Caco-2 (cell line): Measurements from ENCODE around the gene TLE2. TPM values are rescaled to one million over a fixed set of nuclear protein-coding genes. Genes with fewer than 3 reads are reported as not detected.
"Not testable (repeated sequence)": the region's sequence is repeated elsewhere in the genome, so short reads cannot be mapped to it uniquely, and the experiment has no call there.

Experiments used
- BruUV-seq: library from RNA; stranded (reverse); fragments of 400-500 nt; replicated peaks from 2 replicates; lab custom pipeline; 2021; lab: Mats Ljungman, UMichigan
- CTCF ChIA-PET: fragments of 300-600 bp; sonication (Branson Sonifier 250); formaldehyde crosslinking; loops from one replicate; lab custom pipeline; 2022; ENCODE audit warnings: antibody characterized with exemption; lab: Charles Lee
- POLR2A ChIA-PET: fragments of 300-600 bp; sonication (Branson Sonifier 250); formaldehyde crosslinking; loops from one replicate; lab custom pipeline; 2022; ENCODE audit warnings: antibody characterized with exemption; lab: Charles Lee
- DNase-seq, 2 experiments: peaks; one replicate each; pipeline versions ENCODE4 v3.0.0 to v3.0.0-alpha.2; 2020 to 2022
- H3K27me3 ChIP-seq: replicated peaks from 2 replicates; pipeline ENCODE4 v1.6.0; 2011; ENCODE audit warnings: low read length; ENCODE audit not compliant: control insufficient read depth, insufficient read depth
- H3K36me3 ChIP-seq: 2 replicates; pipeline ENCODE4 v1.5.1; 2011; ENCODE audit warnings: low read length; ENCODE audit not compliant: control insufficient read depth, insufficient read depth
- H3K4me1 ChIP-seq: fragments of 250-450 bp; sonication (Bioruptor Pico); 2 replicates; pipeline ENCODE4 v1.5.1; 2020; ENCODE audit warnings: mild to moderate bottlenecking
- H3K4me3 ChIP-seq: 2 replicates; pipeline ENCODE4 v1.5.1; 2011; ENCODE audit warnings: low read depth, mild to moderate bottlenecking, control low read depth, low read length
- H3K9me3 ChIP-seq: fragments of 250-450 bp; sonication (Bioruptor Pico); 2 replicates; pipeline ENCODE4 v1.5.1; 2020; ENCODE audit warnings: mild to moderate bottlenecking, moderate library complexity
- H3K27ac Mint-ChIP-seq: one replicate; pipeline ENCODE4 v1.8.0; 2022; ENCODE audit warnings: mixed read lengths; ENCODE audit not compliant: unreplicated experiment
- H3K27me3 Mint-ChIP-seq: one replicate; pipeline ENCODE4 v1.8.0; 2022; ENCODE audit warnings: mixed read lengths; ENCODE audit not compliant: insufficient read depth, unreplicated experiment
- H3K36me3 Mint-ChIP-seq: one replicate; pipeline ENCODE4 v1.8.0; 2022; ENCODE audit warnings: mild to moderate bottlenecking, mixed read lengths; ENCODE audit not compliant: insufficient read depth, unreplicated experiment
- H3K4me1 Mint-ChIP-seq: one replicate; pipeline ENCODE4 v1.8.0; 2022; ENCODE audit warnings: low read depth, mixed read lengths; ENCODE audit not compliant: unreplicated experiment
- H3K4me3 Mint-ChIP-seq: one replicate; pipeline ENCODE4 v1.8.0; 2022; ENCODE audit warnings: mild to moderate bottlenecking, moderate library complexity, mixed read lengths; ENCODE audit not compliant: unreplicated experiment
- H3K9me3 Mint-ChIP-seq: one replicate; pipeline ENCODE4 v1.8.0; 2022; ENCODE audit warnings: mixed read lengths; ENCODE audit not compliant: unreplicated experiment
- CTCF ChIP-seq, 2 experiments: fragments of 200-600 bp in 1 of 2; IDR thresholded peaks; 1 replicate in 1 of 2; 2 replicates in 1 of 2; pipeline versions ENCODE4 v1.5.1 to v1.8.0; 2011 to 2022; ENCODE audit warnings: antibody characterized with exemption in 1 of 2, control low read depth in 1 of 2, inconsistent platforms in 1 of 2, low read depth in 1 of 2, low read length in 1 of 2, mild to moderate bottlenecking in 1 of 2, moderate library complexity in 1 of 2; ENCODE audit not compliant: insufficient read depth in 1 of 2, severe bottlenecking in 1 of 2, unreplicated experiment in 1 of 2
- intact Hi-C: fragments of 100-400 bp; cut with micrococcal nuclease; formaldehyde crosslinking; loops from one replicate; pipeline ENCODE4 v1.10.0; 2022; ENCODE audit not compliant: unreplicated experiment
- total RNA-seq: library from RNA; stranded (reverse); gene quantifications from 2 replicates; pipeline ENCODE4 v1.2.3, GENCODE V29; 2022

Gene TLE2
- total RNA-seq, 1 experiment from 2014 or later: 31.3 TPM

GRCh38 chr19:2964874-2965273 lies 64.2 kb downstream of the TLE2 start:
- Histone ChIP-seq H3K9me3 (no peaks in the 10 kb centered on the region), H3K36me3 (no peaks in the 10 kb centered on the region), H3K4me3 (no peak overlapping the region), H3K4me1 (no peaks in the 10 kb centered on the region), H3K27me3 (no peaks in the 10 kb centered on the region)
- intact Hi-C loops: loop anchor here (5.0 kb wide), 2 partner anchors 142 to 162 kb away; no protein-coding TSS in a partner anchor
- TF ChIP-seq CTCF (IDR thresholded peaks at IDR 0.05; ENCODE audit: insufficient read depth in 1 of 2, low read depth in 1 of 2, low read length in 1 of 2, severe bottlenecking in 1 of 2, unreplicated experiment in 1 of 2): no peak
- H3K36me3 Mint-ChIP-seq: peaks cover 6% of the 10 kb centered on the region
- ChIA-PET CTCF (interaction anchor here (0.6 kb wide), 1 partner anchor 425 kb away, joined by 9 read pairs; no protein-coding TSS in a partner anchor), POLR2A (interaction anchor here (0.5 kb wide), 1 partner anchor 463 kb away, joined by 3 read pairs; no protein-coding TSS in a partner anchor)
- no peak for DNase-seq
- no TSS peak for BruUV-seq
- no peaks in the 10 kb centered on the region for H3K9me3 Mint-ChIP-seq
- H3K4me3 Mint-ChIP-seq: no peak overlapping the region
- H3K4me1 Mint-ChIP-seq: no peaks in the 10 kb centered on the region
- no peak overlapping the region for H3K27ac Mint-ChIP-seq
- H3K27me3 Mint-ChIP-seq: no peaks in the 10 kb centered on the region

DNA sequence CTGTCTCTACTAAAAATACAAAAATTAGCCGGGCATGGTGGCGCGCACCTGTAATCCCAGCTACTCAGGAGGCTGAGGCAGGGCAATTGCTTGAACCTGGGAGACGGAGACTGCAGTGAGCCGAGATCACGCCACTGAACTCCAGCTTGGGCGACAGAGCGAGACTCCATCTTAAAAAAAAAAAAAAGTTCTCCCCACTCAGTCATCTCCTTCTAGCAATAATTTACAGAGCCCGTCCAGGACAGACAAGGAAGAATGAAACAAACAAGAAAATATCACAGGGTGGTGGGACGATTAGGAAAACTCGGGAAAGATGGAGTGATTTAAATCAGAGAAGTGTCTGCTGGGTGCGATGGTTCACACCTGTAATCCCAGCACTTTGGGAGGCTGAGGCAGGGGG lies 65.4 kb downstream of the TLE2 start:
- not testable (repeated sequence) for BruUV-seq, H3K36me3 ChIP-seq, H3K4me3 Mint-ChIP-seq, DNase-seq, H3K9me3 Mint-ChIP-seq, H3K4me3 ChIP-seq, H3K9me3 ChIP-seq, H3K27me3 ChIP-seq, H3K4me1 ChIP-seq, H3K4me1 Mint-ChIP-seq, H3K27ac Mint-ChIP-seq, H3K27me3 Mint-ChIP-seq, H3K36me3 Mint-ChIP-seq
- intact Hi-C loops: loop anchor here (2.0 to 5.0 kb wide), 3 partner anchors 65 to 164 kb away; partner anchors contain the start of gene TLE2
- POLR2A ChIA-PET: interaction anchor here (0.6 kb wide), 2 partner anchors 79 to 124 kb away, joined by 4 to 6 read pairs; no protein-coding TSS in a partner anchor
- CTCF ChIA-PET: interaction anchor here (1.0 to 1.1 kb wide), 2 partner anchors 13 to 165 kb away, joined by 3 to 4 read pairs; partner anchors contain the start of gene TLE6

GRCh38 chr19:2963122-2963521 lies 66.0 kb downstream of the TLE2 start:
- TF ChIP-seq CTCF (IDR thresholded peaks at IDR 0.05; ENCODE audit: insufficient read depth in 1 of 2, low read depth in 1 of 2, low read length in 1 of 2, severe bottlenecking in 1 of 2, unreplicated experiment in 1 of 2): no peak
- no peaks in the 10 kb centered on the region for H3K9me3 ChIP-seq
- CTCF ChIA-PET: interaction anchor here (0.6 to 1.1 kb wide), 4 partner anchors 14 to 1484 kb away, joined by 3 to 11 read pairs (median 4); partner anchors contain the start of genes C19orf25 and TLE6
- no peak overlapping the region for H3K4me3 ChIP-seq
- BruUV-seq: no TSS peak
- Mint-ChIP-seq H3K36me3 (peaks cover 6% of the 10 kb centered on the region), H3K9me3 (no peaks in the 10 kb centered on the region), H3K4me1 (peaks cover 7% of the 10 kb centered on the region), H3K27me3 (no peaks in the 10 kb centered on the region), H3K4me3 (no peak overlapping the region), H3K27ac (no peak overlapping the region)
- no peaks in the 10 kb centered on the region for H3K27me3 ChIP-seq
- no peak for DNase-seq
- POLR2A ChIA-PET: interaction anchor here (0.6 kb wide), 2 partner anchors 80 to 125 kb away, joined by 4 to 6 read pairs; no protein-coding TSS in a partner anchor
- H3K4me1 ChIP-seq: no peaks in the 10 kb centered on the region
- H3K36me3 ChIP-seq: no peaks in the 10 kb centered on the region
- intact Hi-C loops: loop anchor here (2.0 to 5.0 kb wide), 3 partner anchors 66 to 164 kb away; partner anchors contain the start of gene TLE2
